Measurements from ENCODE around the gene MRPL30.

MRPL30 gene

GRCh38 chr2:99240431-99240830, 59.4 kb downstream of the MRPL30 start:
- H3K79me2 ChIP-seq (ENCODE audit: insufficient read depth, low read length), result no peaks in the 10 kb centered on the region
- no peak overlapping the region for H2AFZ ChIP-seq (ENCODE audit: low read length)
- H3K9ac ChIP-seq (ENCODE audit: low read length), result no peak overlapping the region
- no peak overlapping the region for H3K4me2 ChIP-seq (ENCODE audit: low read length)
- H3K9me3 ChIP-seq (ENCODE audit: low read length), result no peaks in the 10 kb centered on the region
- no peak overlapping the region for H3K27ac ChIP-seq (ENCODE audit: low read depth, low read length, poor library complexity, severe bottlenecking)
- no peaks in the 10 kb centered on the region for H3K9me2 ChIP-seq (ENCODE audit: low read depth, low read length)
- H4K20me1 ChIP-seq (ENCODE audit: insufficient read depth, low read length), result no peaks in the 10 kb centered on the region
- no peak for TF ChIP-seq EZH2 (IDR thresholded peaks at IDR 0.05; ENCODE audit: borderline replicate concordance, low read length)
- TF ChIP-seq, protein P1, sequence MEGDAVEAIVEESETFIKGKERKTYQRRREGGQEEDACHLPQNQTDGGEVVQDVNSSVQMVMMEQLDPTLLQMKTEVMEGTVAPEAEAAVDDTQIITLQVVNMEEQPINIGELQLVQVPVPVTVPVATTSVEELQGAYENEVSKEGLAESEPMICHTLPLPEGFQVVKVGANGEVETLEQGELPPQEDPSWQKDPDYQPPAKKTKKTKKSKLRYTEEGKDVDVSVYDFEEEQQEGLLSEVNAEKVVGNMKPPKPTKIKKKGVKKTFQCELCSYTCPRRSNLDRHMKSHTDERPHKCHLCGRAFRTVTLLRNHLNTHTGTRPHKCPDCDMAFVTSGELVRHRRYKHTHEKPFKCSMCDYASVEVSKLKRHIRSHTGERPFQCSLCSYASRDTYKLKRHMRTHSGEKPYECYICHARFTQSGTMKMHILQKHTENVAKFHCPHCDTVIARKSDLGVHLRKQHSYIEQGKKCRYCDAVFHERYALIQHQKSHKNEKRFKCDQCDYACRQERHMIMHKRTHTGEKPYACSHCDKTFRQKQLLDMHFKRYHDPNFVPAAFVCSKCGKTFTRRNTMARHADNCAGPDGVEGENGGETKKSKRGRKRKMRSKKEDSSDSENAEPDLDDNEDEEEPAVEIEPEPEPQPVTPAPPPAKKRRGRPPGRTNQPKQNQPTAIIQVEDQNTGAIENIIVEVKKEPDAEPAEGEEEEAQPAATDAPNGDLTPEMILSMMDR (IDR thresholded peaks at IDR 0.05; ENCODE audit: low read length), result no peak
- no peaks in the 10 kb centered on the region for H3K27me3 ChIP-seq (ENCODE audit: insufficient read depth, low read length)
- no peaks in the 10 kb centered on the region for H3K36me3 ChIP-seq (ENCODE audit: insufficient read depth, low read length)
- no peak overlapping the region for H3K4me3 ChIP-seq (ENCODE audit: low read depth, low read length, poor library complexity, severe bottlenecking)
- H3F3A ChIP-seq (ENCODE audit: insufficient read depth, low read length), result no peaks in the 10 kb centered on the region
- H3K4me1 ChIP-seq (ENCODE audit: insufficient read depth, low read length, severe bottlenecking), result no peaks in the 10 kb centered on the region

- H3K4me3 ChIP-seq (ENCODE audit: low read depth, low read length, poor library complexity, severe bottlenecking), result no peak overlapping the region
- no peaks in the 10 kb centered on the region for H3K36me3 ChIP-seq (ENCODE audit: insufficient read depth, low read length)
- H3F3A ChIP-seq (ENCODE audit: insufficient read depth, low read length), result no peaks in the 10 kb centered on the region
- H3K9ac ChIP-seq (ENCODE audit: low read length), result no peak overlapping the region
- no peaks in the 10 kb centered on the region for H3K9me3 ChIP-seq (ENCODE audit: low read length)
- TF ChIP-seq, protein P1 (IDR thresholded peaks at IDR 0.05; ENCODE audit: low read length), result no peak
- TF ChIP-seq EZH2 (IDR thresholded peaks at IDR 0.05; ENCODE audit: borderline replicate concordance, low read length), result no peak
- H3K27ac ChIP-seq (ENCODE audit: low read depth, low read length, poor library complexity, severe bottlenecking), result no peak overlapping the region
- H3K4me2 ChIP-seq (ENCODE audit: low read length), result no peak overlapping the region
- no peak overlapping the region for H2AFZ ChIP-seq (ENCODE audit: low read length)
- no peaks in the 10 kb centered on the region for H3K4me1 ChIP-seq (ENCODE audit: insufficient read depth, low read length, severe bottlenecking)
- H3K27me3 ChIP-seq (ENCODE audit: insufficient read depth, low read length), result no peaks in the 10 kb centered on the region
- H3K9me2 ChIP-seq (ENCODE audit: low read depth, low read length), result no peaks in the 10 kb centered on the region
- no peaks in the 10 kb centered on the region for H4K20me1 ChIP-seq (ENCODE audit: insufficient read depth, low read length)
- no peaks in the 10 kb centered on the region for H3K79me2 ChIP-seq (ENCODE audit: insufficient read depth, low read length)
These were observed 61.2 kb downstream of the MRPL30 start for GRCh38 chr2:99242151-99242550.

Data from OCI-LY1 (cell line).